Tibial nerve (tissue), 4 donors: ENCODE measurements around the gene GRIA1. TPM values are rescaled to one million over a fixed set of nuclear protein-coding genes. Genes with fewer than 3 reads are reported as not detected.

ENCODE experiments used
- DNase-seq, 2 donors: peaks; one replicate each; pipeline ENCODE4 v3.0.0-alpha.2; 2019; ENCODE audit warnings: low spot score in 2 of 2
- H3K27ac ChIP-seq, 4 donors: fragments of 200-600 bp; sonication (generic) in 3 of 4; one replicate each; pipeline ENCODE4 v1.5.1; 2017 to 2019; ENCODE audit warnings: mild to moderate bottlenecking in 1 of 4
- H3K27me3 ChIP-seq, 2 donors: fragments of 200-600 bp; sonication (generic) in 1 of 2; one replicate each; pipeline versions ENCODE4 v1.5.1 to v1.6.0; 2017 to 2019
- H3K36me3 ChIP-seq, 3 donors: fragments of 200-600 bp; sonication (generic); one replicate each; pipeline ENCODE4 v1.5.1; 2018 to 2019
- H3K4me1 ChIP-seq, 4 donors: fragments of 200-600 bp; sonication (generic) in 3 of 4; one replicate each; pipeline ENCODE4 v1.5.1; 2017 to 2019
- H3K4me3 ChIP-seq, 4 donors: fragments of 200-600 bp; sonication (generic) in 3 of 4; one replicate each; pipeline ENCODE4 v1.5.1; 2017 to 2019; ENCODE audit warnings: mild to moderate bottlenecking in 1 of 4, moderate library complexity in 1 of 4
- H3K9me3 ChIP-seq, 4 donors: fragments of 200-600 bp; sonication (generic) in 3 of 4; one replicate each; pipeline ENCODE4 v1.5.1; 2017 to 2019
- EP300 ChIP-seq, 2 donors: sonication (generic); formaldehyde crosslinking; IDR thresholded peaks; one replicate each; pipeline ENCODE4 v1.6.1; 2017; ENCODE audit warnings: antibody characterized with exemption in 2 of 2, mild to moderate bottlenecking in 1 of 2
- POLR2A ChIP-seq, 2 donors: fragments of 450-650 bp; IDR thresholded peaks; one replicate each; pipeline ENCODE4 v1.6.1; 2017; ENCODE audit warnings: antibody characterized with exemption in 2 of 2, mild to moderate bottlenecking in 2 of 2, moderate library complexity in 2 of 2
- WGBS, 2 donors: methylation state at CpG; one replicate each; pipeline ENCODE4 v1.1.5; 2018; 5-methylcytosine and 5-hydroxymethylcytosine counted together
- total RNA-seq, 4 donors: library from RNA; depleted of rRNA; stranded (reverse); fragments of >200 nt; gene quantifications; one replicate each; pipeline ENCODE4 v1.1.0, GENCODE V29; 2016
- TF ChIP-seq, protein P1 (sequence below), 5 experiments: fragments of 200-600 bp in 3 of 5; fragments of 450-650 bp in 2 of 5; sonication (generic) in 3 of 5; IDR thresholded peaks; one replicate each; pipeline ENCODE4 v1.5.1; 2016 to 2019; ENCODE audit warnings: antibody characterized with exemption in 5 of 5, mild to moderate bottlenecking in 3 of 5, moderate library complexity in 2 of 5

The GRIA1 gene
- total RNA-seq, 4 donors from 2014 or later: 1.2 to 2.1 (median 1.5) TPM

DNA sequence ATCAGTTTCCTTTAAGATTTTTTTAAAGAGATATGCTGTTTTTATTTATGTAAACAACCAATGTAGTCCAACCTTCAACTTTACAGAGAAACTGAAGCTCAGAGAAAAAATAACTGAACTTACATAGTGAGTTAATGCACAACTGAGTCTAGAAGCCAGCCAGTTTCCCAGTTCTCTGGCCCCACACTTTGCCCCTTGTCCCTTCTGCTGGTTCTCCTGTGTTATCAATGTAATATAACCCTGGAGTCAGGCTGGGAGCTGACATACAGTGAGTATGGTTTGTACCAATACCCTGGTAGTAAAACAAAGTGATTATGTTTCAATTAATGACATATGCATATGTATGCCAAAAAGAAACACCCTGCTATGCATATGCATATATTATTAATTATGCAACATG, 32.2 kb upstream of the GRIA1 start:
- H3K27ac ChIP-seq: no peak overlapping the region
- H3K4me3 ChIP-seq: no peak overlapping the region
- no peak for TF ChIP-seq EP300 (IDR thresholded peaks at IDR 0.05)
- TF ChIP-seq, protein P1, sequence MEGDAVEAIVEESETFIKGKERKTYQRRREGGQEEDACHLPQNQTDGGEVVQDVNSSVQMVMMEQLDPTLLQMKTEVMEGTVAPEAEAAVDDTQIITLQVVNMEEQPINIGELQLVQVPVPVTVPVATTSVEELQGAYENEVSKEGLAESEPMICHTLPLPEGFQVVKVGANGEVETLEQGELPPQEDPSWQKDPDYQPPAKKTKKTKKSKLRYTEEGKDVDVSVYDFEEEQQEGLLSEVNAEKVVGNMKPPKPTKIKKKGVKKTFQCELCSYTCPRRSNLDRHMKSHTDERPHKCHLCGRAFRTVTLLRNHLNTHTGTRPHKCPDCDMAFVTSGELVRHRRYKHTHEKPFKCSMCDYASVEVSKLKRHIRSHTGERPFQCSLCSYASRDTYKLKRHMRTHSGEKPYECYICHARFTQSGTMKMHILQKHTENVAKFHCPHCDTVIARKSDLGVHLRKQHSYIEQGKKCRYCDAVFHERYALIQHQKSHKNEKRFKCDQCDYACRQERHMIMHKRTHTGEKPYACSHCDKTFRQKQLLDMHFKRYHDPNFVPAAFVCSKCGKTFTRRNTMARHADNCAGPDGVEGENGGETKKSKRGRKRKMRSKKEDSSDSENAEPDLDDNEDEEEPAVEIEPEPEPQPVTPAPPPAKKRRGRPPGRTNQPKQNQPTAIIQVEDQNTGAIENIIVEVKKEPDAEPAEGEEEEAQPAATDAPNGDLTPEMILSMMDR (IDR thresholded peaks at IDR 0.05): no peak
- no peak for TF ChIP-seq POLR2A (IDR thresholded peaks at IDR 0.05)
- no peaks in the 10 kb centered on the region for H3K36me3 ChIP-seq
- no peaks in the 10 kb centered on the region for H3K4me1 ChIP-seq
- DNase-seq: no peak
- no peaks in the 10 kb centered on the region for H3K27me3 ChIP-seq
- H3K9me3 ChIP-seq: no peaks in the 10 kb centered on the region

DNA sequence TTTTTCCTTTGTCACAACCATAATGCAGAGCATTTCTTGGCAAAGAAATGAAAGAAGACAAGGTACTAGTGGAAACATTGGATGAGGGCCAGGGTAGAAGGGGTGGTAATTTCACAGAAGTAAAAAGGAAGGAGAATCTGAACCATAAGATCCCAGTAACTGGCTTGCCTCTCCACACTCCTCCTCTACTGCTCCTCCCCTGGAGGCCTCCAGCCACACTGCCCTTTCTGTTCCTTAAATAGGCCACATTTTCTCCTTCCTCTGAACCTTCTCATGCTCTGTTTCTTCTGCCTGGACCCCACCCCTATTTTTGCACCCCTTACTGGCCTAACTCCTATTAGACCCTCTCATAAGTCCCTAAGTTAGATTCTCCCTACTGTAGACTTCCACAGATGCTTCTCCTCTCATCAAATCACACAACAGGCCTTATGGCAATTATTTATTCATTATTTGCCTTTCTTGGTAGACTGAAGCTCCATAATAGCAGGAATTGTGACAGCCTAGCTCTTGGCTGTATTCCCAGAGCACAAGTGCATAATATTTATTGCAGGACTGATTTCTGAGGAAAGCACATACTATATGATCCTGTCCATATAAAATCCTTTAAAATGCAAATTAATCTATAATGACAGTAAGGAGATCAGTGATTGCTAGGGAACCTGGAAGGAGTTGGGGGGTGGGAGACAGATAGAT, 31.3 kb upstream of the GRIA1 start:
- no peak overlapping the region for H3K27ac ChIP-seq
- no peak for DNase-seq
- no peaks in the 10 kb centered on the region for H3K4me1 ChIP-seq
- TF ChIP-seq, protein P1 (IDR thresholded peaks at IDR 0.05): no peak
- TF ChIP-seq POLR2A (IDR thresholded peaks at IDR 0.05) (no peak), EP300 (IDR thresholded peaks at IDR 0.05) (no peak)
- H3K4me3 ChIP-seq: no peak overlapping the region
- H3K27me3 ChIP-seq: no peaks in the 10 kb centered on the region
- no peaks in the 10 kb centered on the region for H3K9me3 ChIP-seq
- no peaks in the 10 kb centered on the region for H3K36me3 ChIP-seq

DNA sequence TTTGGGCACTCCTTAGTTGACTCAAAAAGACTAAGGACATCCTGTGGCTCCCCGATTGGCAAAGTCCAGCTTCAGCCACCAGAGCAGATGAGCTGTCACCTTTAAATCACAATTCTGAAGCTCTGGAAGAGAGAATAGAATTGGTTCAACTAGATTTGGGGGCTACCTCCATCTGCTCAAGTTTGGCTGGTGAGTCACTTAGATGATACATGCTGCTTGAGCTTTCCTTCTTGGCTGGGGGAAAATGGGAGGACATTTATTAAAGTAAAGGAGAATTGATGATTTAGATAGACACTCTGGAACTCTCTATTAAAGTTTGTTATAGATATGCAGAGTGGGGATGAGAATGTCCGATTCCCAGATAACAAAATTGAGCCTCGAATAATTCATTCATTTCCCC, 30.0 kb upstream of the GRIA1 start:
- WGBS, 2 donors: 91 to 93% methylated on average over 3 of the region's 3 CpGs
- no peaks in the 10 kb centered on the region for H3K4me1 ChIP-seq
- no peaks in the 10 kb centered on the region for H3K36me3 ChIP-seq
- no peak overlapping the region for H3K27ac ChIP-seq
- no peak for DNase-seq
- no peaks in the 10 kb centered on the region for H3K9me3 ChIP-seq
- TF ChIP-seq, protein P1 (IDR thresholded peaks at IDR 0.05): no peak
- no peak overlapping the region for H3K4me3 ChIP-seq
- H3K27me3 ChIP-seq: no peaks in the 10 kb centered on the region

DNA sequence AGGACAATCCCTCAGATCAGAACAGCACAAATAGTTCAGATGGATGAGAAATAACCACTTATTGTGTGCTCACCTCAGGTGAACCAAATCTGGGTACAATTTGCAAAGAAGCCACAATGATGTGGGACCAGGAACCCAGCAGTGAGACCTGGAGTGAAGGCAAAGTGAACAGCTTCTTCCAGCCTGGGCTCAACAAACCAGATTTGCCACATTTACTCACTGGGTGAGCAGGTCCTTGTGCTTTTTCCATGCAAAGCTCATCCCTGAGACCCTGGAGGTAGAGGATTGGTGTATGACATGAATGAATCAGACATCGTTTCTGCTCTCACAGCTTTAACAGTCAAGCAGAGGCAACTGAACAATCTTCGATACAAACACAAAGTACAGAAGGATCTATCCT, 29.1 kb upstream of the GRIA1 start:
- WGBS, 2 donors: 95% methylated on average over 2 of the region's 2 CpGs
- no peaks in the 10 kb centered on the region for H3K9me3 ChIP-seq
- TF ChIP-seq POLR2A (IDR thresholded peaks at IDR 0.05) (no peak), EP300 (IDR thresholded peaks at IDR 0.05) (no peak)
- TF ChIP-seq, protein P1 (IDR thresholded peaks at IDR 0.05): no peak
- H3K27ac ChIP-seq: no peak overlapping the region
- H3K4me3 ChIP-seq: no peak overlapping the region
- DNase-seq: no peak
- H3K4me1 ChIP-seq: no peaks in the 10 kb centered on the region
- no peaks in the 10 kb centered on the region for H3K27me3 ChIP-seq
- H3K36me3 ChIP-seq: no peaks in the 10 kb centered on the region

DNA sequence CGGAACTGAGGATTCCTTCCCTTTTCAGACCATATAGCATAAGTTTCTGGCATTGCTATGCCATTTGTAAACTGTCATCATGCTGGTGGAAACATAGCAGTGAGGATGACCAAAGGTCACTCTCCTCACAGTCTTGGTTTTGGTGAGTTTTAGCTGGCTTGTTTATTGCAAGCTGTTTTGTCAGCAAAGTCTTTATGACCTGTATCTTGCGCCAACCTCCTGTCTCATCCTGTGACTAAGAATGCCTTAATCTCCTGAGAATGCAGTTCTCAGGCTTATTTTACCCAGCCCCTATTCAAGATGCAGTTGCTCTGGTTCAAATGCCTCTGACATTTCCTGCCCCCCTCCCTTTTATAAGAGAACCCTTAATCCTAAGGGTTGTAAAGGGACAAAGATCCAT, 26.7 kb upstream of the GRIA1 start:
- Histone ChIP-seq H3K36me3 (no peaks in the 10 kb centered on the region), H3K4me3 (no peak overlapping the region), H3K27ac (no peak overlapping the region), H3K9me3 (no peaks in the 10 kb centered on the region), H3K27me3 (no peaks in the 10 kb centered on the region), H3K4me1 (no peaks in the 10 kb centered on the region)
- TF ChIP-seq, protein P1 (IDR thresholded peaks at IDR 0.05): no peak
- no peak for TF ChIP-seq POLR2A (IDR thresholded peaks at IDR 0.05)
- TF ChIP-seq EP300 (IDR thresholded peaks at IDR 0.05): no peak
- 64 to 67% methylated on average over 2 of the region's 2 CpGs for WGBS, 2 donors
- DNase-seq: no peak
